ENCODE measurements around the gene C19orf44.

C19orf44 gene

DNA sequence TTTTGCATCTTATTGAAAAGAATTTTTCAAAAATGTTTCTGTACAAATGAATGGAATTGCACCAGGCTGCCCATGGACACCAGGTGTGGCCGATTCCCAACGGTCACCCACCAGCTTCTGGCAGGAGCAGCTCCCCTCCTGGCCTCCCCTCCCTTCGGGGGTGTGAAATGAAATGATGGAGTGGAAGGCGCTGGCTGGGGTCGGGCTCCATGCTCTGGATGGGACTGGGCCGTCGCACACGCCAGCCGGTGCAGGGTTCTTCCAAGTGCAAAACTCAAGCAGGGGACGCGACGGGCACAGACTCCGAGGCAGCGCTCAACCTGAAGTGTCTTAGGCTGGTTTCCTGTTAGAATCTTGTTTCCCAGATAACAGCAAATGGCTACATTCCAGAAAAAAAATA lies 21.9 kb downstream of the C19orf44 start:
- DNase-seq (ENCODE audit: low read depth) = no peak

GRCh38 chr19:16518483-16519229 lies 22.5 kb downstream of the C19orf44 start:
- no peak for DNase-seq (ENCODE audit: low read depth)

- no peak for DNase-seq (ENCODE audit: low read depth)
These were observed 23.1 kb downstream of the C19orf44 start for GRCh38 chr19:16519230-16519687.

GRCh38 chr19:16520074-16520973 lies 24.1 kb downstream of the C19orf44 start:
- no peak for DNase-seq (ENCODE audit: low read depth)

- no peak for DNase-seq (ENCODE audit: low read depth)
These were observed 24.9 kb downstream of the C19orf44 start for GRCh38 chr19:16520986-16521624.

GRCh38 chr19:16521715-16522289 lies 25.6 kb downstream of the C19orf44 start:
- no peak for DNase-seq (ENCODE audit: low read depth)

DNA sequence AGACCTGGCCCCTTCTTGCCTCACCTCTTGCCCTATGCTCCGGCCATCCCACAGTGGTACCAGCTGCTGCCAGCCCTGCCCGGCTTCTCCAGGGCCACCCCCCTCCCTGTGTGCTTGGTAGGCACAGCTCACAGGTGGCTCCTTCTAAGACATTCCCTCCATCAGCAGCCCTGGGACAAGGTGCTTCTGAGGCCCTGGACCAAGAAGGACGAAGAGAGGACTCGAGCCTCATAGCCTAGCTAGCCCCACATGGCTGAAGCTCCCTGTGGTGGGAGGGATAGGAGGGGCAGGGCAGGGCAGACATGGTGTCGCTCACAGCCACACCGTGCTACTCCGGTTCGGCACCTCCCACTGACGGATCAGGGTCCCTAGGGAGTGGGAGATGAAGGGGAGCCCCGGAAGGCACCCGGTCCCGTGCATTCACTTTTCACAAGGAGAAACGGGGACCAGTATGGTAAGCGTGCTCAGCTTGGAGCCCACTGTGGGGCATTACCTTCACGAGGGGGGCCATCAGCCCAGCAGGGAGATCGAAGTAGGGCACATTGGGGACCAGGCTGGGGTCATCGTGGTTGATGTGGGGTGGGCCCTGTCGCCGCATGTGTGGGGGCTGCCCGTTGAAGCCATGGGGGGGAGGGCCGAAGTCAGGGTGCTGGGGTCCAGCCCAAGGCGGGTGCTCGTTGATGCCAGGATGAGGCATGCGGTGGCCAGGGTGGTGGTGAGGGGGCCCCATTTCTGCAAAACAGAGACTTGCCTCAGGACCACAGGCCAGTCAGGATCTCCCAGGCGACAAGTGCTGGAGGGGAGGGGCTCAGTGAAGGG lies 26.6 kb downstream of the C19orf44 start:
- DNase-seq (ENCODE audit: low read depth) = no peak

GRCh38 chr19:16524991-16525734 lies 29.0 kb downstream of the C19orf44 start:
- DNase-seq (ENCODE audit: low read depth) = no peak

DNA sequence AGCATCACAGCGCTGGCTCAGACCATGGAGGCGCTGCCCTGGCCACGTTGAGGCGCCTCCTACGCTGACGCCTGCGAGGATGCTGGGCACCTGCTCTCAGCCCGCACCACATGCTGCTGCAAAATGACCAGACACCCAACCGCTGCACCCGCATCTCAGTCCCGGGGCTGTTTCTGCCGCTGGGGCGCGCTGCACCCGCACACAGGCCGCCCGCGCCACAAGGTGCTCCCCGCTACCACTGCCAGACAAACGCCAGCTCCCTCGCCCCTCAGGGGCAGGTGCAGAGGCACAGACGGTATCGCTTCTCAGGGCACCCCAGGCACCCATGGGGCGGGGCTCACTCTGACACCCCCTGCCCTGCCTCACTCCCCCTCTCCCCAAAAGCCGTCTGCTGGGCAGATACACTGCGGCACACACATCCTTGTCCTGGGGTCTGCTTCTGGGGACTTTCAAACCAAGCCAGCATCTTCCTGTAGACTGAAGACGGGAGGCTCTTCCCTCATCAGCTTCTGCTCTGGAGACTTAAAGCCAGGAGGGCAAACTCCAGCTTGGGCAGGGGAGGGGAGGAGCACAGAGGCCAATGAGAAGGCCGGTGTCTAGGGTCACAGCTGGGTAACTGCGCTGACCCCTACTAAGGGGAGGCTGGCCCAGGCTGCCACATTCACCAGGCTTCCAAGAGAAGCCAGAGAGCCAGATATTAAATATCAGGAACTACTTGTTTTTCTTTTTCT lies 29.7 kb downstream of the C19orf44 start:
- DNase-seq (ENCODE audit: low read depth) = no peak

GRCh38 chr19:16527334-16527935 lies 31.2 kb downstream of the C19orf44 start:
- no peak for DNase-seq (ENCODE audit: low read depth)

DNA sequence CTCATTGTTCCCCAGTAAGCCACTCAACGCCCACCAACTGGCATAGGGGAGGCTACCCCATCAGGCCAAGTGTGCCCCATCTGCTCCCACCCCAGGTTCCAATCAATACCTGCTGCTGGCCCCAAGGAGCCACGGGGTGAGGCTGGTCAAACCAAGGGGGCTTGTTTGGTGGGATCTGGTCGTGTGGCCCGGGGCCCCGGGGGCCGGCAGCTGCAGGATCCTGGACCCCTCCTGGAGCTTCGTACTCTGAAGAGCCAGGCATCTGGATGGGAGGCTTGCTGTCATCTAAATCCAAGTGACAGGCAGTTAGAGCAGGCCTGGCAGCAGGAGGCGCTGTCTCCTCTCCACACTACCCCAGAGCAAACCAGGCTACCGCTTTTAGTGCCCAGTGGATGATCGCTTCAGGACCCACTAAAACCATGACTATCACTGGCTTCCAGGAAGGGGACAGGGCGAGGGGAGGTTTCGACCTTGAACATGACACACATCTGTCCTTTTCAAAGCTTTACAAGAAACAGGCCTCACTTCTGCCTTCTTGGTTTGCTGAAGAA lies 31.9 kb downstream of the C19orf44 start:
- no peak for DNase-seq (ENCODE audit: low read depth)

DNA sequence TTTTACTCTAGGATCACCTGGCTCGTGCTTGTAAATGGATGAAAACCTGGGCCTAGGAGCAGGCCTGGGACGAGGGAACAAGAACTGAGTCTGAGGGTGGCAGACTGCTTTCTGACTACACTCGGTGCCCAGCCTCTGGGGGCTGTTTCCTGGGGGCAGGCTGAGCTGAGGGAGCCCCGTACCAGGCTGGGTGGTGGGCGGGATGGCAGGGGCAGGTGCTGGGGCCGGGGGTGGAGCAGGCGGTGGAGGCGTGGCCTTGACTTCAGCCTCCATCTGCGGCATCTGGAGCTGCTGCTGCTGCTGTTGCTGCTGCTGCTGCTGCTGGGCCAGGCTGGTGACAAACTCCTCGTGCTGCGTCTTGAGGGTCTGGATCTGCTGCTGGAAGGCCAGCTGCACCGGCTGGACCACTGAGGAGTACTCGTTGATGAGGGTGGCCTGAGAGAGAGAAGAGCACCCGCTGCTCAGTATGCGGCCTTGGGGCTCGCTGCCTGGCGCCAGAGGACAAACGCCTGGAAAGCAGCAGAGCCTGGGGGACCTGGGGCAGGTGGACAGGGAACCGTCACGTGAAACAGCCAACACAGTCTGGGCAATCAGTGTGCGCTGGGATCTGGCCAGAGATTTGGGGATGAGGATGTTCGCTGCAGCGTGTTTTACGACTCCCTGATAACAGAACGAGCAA lies 33.4 kb downstream of the C19orf44 start:
- no peak for DNase-seq (ENCODE audit: low read depth)

GRCh38 chr19:16530540-16531379 lies 34.6 kb downstream of the C19orf44 start:
- no peak for DNase-seq (ENCODE audit: low read depth)

GRCh38 chr19:16531380-16531669 lies 35.1 kb downstream of the C19orf44 start:
- DNase-seq (ENCODE audit: low read depth) = no peak

GRCh38 chr19:16532440-16533234 lies 36.4 kb downstream of the C19orf44 start:
- no peak for DNase-seq (ENCODE audit: low read depth)

DNA sequence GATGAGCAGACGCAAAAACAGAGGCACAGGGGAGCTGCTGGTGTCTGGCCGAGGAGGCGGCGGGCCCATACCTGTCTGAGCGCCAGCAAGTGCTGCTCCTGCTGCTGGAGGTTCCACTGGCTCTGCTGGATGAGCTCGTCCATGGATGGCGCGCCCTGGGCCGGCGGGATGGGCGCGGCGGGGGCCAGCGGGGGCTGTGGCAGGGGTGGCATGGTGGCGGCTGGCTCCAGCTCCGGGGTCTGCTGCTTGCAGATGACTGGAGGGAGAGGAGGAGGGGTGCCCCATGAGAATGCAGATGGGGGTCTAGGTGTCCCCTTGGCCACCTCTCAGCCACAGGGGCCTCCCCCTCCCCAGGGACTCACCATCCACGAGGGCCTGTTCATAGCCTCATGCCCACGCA lies 39.2 kb downstream of the C19orf44 start:
- DNase-seq (ENCODE audit: low read depth) = no peak

DNA sequence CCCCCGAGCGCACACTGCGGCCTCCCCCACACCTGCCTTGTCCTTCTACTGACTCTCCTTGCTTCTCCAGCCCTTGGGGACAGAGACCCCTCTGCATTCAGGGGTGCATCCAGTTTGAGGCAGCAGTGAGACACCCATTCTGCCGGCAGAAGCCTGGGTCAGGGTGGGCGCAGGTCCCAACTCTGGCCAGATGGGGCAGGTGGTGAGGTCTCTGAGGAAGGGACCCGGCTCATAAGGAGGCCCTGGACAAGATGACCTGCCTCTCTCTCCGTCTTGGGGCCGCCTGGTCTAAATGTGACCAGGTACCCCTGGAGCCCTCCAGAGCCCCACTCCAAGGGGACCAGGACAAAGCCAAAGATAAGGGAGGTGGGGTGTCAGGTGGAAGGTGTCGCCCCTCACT lies 39.9 kb downstream of the C19orf44 start:
- no peak for DNase-seq (ENCODE audit: low read depth)

All from T-helper 22 cell (primary cell).